Eye (tissue), 1 donor: ENCODE measurements around the gene IDI2.
"Not testable (repeated sequence)": the region's sequence is repeated elsewhere in the genome, so short reads cannot be mapped to it uniquely, and the experiment has no call there.

ENCODE experiments used
- DNase-seq: peaks from one replicate; pipeline ENCODE4 v3.0.0-alpha.2; 2015

The IDI2 gene

DNA sequence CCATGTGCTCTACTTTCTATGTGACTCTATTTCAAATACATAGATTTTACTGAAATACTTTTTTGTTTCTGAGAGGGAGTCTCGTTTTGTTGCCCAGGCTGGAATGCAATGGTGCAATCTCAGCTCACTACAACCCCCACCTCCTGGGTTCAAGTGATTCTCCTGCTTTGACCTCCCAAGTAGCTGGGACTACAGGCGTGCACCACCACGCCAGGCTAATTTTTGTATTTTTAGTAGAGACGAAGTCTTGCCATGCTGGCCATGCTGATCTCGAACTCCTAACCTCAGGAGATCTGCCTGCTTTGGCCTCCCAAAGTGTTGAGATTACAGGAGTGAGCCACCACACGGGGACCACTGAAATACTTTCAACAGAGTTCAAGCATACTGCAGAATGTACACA is 19.8 kb upstream of the IDI2 start:
- no peak for DNase-seq

DNA sequence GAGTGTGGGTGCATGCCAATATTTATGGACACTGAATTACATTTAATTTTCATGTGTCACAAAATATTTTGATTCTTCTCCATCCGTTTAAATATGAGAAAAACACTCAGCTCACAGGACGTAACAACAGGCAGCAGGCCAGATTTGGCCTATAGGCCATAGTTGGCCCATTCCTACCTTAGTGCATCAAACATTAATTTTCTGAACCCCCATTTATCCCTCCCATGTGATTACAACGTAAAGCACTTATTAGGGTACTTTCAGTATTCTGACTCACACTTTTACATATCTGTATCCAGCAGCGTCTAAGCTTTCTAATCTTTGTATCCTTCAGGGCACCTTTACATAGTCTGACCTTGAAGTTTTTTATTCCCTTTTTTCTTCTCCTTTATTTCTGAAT is 19.3 kb upstream of the IDI2 start:
- DNase-seq = no peak

DNA sequence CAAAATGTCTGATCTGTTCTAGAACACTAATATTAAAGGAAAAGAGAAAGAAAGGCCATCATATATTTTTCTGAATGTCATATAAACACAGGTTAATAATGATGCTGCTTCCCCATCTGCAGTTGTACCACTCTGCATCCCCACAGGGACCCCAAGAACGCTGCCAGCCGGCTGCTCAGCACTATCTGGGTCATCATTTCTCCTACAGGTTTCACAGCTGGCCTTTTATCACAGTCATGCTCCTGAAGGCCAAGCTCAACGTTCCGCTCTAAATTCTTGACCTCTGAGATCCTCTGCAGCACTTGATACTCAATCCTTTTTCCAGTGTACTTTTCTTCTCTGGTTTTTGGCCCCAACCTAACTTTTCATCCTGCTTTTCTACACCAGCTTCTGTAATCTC is 18.5 kb upstream of the IDI2 start:
- peak; percentile 38 for DNase-seq

DNA sequence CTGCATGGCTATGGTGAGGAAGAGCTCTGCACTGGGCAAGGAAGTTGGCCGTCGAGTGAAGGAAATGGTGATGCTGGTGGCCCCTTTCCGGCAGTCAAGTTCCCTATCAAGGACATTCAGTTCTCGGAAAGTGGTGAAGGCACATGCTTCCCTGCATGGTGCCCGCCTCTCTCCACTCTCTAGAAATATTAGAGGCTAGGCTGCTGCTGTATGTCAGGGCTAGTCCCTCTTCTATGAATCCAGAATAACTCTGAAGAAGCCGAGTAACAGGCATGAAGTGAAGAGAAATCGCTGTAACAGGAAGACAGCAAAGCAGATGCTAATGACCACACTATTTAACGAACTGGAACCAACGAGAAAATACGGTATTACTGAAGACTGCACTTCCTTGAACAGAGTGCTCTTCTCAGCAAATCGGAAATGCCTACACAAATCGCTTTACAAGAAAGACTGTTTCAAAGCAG is 17.9 kb upstream of the IDI2 start:
- DNase-seq = no peak

DNA sequence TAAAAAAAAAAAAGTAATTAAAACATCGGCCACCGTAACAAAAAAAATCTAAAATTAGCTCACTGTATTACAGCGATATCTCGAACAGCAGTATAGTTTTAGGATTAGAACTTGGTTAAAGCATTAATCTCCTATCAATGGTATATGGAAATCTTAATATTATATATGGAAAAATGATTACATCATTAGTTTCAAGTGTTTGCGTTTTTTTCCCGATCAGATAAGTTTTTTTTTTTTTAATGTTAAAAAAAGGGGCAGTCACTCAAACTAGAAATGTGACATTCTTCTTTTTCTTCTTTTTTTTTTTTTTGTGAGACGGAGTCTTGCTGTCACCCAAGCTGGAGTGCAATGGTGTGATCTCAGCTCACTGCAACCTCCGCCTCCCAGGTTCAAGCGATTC is 15.9 kb upstream of the IDI2 start:
- no peak for DNase-seq

DNA sequence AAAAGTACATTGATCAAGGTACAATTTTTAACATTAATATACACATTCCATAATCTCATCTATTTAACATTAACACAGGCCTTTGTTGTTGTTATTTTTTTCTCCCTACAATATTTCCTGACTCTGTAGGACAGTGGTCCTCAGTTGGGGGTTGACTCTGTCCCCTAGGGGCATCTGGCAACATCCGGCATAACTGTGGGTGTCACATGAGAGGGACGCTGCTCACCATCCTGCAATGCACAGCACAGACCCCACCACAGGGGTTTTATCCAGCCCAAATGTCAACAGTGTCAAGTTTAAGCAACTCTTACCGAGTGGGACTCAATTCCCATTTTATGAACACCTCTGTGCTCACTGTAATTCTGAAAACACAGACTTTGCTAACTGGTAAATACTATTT is 14.5 kb upstream of the IDI2 start:
- DNase-seq = no peak

DNA sequence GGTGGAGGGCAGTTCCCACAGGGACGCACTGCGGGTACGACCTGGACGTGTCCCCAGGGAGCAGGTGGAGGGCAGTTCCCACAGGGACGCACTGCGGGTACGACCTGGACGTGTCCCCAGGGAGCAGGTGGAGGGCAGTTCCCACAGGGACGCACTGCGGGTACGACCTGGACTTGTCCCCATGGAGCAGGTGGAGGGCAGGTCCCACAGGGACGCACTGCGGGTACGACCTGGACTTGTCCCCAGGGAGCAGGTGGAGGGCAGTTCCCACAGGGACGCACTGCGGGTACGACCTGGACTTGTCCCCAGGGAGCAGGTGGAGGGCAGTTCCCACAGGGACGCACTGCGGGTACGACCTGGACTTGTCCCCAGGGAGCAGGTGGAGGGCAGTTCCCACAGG is 13.1 kb upstream of the IDI2 start:
- not testable (repeated sequence) for DNase-seq

DNA sequence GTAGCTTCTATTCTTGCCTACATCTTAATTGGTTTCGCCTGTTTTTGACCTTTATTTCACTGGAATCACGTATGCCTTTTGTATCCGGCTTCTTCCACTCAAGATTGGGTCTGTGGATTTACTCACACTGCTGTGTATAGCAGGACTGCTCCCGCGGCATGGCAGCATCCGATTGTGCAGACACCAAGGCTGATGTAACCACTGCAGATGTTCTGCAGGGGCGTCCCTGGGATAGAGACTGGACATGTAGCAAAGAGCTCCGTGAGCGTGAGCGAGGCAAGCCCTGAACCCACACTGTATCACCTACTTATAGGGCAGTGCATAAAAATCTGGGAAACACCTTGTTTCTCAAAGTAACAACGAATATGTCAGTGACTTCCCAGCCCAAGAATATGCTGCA is 11.4 kb upstream of the IDI2 start:
- DNase-seq = no peak

DNA sequence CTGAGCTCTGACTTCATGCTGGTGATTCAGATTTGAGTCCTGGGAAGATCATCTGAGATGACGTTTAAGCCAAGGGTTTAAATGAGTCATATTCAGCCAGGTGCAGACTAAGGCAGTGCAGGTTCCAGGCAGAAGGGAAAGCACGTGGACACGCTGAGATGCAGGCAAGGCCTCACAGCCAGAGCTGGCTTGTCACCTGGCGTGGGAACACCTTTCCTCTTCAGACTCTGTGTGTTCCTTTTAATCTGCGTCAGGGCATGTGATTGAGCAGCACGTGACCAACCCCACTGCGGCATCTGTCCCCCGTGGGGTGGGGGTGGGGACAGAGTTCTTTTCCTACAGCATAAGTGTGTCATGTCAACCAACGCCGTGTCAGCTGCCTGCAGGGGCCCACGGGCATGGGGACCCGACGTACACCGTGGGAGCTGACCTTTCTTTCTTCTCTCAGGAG is 10.7 kb upstream of the IDI2 start:
- DNase-seq = no peak

DNA sequence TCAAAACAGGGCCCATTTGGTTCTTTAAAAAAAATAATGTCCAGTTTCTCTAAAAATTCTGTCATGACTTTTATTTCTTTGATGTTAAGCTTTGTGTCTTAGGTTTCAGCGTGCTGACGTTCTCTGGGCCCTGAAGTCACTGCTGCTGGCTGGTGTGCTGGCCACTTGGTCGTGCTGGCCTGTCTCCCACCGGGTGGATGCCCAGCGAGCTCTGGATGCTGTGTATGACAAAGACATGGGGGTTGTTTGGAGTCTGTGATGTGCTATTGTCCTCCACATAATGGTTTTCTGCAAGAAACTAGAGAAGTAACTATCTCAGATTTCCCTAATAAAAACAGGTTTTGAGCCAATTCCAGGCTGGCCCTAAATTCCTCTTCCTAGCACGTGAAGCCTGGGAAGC is 9.5 kb upstream of the IDI2 start:
- DNase-seq = no peak

DNA sequence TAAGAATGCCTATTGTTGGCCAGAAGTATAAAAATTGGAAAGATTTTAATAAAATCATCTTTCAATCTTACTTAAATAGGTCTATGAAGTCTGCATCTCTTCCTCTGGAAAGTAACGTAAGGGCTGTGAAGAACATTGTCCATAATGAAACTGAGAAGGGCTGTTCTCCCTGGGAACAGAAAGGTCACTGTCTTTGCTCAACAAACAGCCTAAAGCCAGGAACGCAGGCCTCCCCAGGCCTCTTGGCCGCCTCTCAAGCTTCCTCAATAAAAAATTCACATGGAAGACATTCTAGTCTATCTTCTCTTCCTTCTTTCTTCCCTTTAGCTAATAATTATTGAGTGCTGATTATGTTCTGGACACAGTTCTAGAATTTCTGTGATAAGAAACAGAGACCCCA is 9.1 kb upstream of the IDI2 start:
- no peak for DNase-seq

DNA sequence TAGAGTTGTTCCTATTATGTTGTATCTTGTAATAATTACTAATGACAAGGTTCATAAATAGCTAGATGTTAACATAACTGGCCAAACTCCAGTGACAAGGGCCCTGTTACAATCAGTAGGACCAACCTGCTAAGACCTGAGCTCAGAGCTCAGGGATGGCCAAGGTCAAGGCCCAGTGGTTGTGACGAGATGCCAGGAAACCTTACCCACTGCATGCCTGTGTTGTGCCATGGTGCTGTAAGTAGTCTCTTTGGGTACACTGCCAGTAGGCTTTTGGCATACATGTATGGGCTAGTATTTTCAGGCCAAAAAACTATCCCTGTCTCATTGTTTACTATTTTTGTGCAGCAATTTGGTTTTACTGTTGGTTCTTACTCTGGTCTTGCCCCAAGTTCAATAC is 7.9 kb upstream of the IDI2 start:
- DNase-seq = no peak

DNA sequence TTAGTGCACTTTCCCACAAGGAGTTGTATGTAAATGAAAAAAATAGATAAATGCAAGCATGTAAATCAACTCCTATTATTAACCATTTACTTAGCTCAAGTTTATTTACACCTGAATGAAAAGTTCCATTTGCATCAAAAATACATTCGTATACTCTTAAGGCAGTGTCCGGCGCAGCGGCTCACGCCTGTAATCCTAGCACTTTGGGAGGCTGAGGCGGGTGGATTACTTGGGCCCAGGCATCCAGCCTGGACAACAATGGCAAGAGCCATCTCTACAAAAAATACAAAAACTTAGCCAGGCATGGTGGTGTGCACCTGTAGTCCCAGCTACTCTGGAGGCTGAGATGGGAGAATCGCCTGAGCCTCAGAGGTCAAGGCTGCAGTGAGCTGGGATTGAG is 4.2 kb upstream of the IDI2 start:
- DNase-seq = no peak

DNA sequence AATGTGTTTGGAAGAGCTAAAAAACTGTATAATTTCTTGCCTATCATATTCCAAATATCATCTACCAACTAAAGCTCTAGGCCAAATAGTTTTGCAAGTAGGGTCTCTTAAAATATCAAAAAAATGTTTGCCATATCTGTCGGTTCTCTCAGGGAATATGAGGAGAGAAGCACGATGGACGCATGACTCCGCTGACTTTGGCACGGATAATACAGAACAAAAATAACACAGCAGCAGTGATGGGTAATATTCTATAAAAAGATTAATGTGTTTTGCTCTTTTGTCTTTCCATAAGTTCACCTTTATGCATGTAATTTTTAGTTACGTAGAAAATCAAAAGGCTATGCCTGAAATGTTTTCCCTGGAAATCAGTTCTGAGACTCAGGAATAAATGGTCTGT is 919 bp upstream of the IDI2 start:
- no peak for DNase-seq

DNA sequence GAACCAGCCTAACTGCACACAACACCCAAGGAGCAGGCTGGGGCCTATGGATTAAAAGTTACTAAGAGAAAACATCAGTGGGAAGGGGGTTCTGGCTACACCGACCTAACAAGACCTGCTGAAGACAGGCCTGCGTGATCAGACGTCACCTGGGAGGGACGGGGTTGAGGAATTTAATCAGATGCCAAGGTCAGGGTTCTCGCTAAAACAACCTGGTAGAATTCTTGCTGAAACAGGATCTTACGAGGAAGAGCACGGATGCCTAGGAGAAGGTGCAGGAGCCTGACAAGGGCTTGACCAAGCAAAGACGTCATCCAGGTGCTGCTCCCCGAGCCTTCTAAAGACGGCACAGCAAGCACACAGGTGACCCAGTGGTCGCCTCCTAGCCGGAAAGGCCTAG is 1.6 kb downstream of the IDI2 start:
- no peak for DNase-seq

DNA sequence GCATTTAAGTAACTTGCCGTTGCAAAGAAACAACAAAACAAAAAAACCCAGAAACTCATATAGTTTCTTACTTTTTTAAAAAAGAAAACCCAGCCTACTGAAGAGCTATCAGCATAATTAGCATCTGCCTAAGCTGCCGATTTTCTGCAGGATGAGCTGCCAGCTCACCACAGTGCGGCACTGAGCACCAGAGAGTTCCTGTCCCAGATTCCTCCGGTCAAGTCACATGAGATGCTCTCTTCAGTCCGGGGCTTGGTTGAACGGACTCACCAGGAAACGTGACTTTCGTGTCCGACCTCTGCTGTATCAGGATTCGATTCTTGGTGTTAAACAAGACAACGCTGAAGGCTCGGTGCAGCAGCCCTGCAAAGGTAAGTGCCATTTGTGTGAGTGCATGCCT is 3.2 kb downstream of the IDI2 start:
- no peak for DNase-seq

DNA sequence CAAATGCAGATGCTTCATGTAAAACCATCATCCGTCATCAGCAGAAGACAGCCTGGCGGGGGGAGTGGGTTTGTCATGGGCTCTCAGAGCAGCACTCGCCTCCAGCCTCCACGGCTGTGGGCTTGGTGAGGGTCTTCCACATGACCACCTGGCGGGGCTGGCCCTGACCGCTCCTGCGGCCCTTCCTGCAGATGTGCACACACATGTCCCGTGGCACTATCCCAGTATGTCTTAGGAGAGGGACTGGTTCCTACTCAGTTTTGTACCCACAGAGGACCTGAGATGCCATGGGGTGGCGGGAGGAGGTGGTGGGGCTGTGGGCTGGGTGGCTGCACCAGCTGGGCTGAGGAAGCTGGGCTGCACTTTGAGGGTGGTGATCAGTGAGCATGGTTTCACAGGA is 4.7 kb downstream of the IDI2 start:
- DNase-seq = no peak

DNA sequence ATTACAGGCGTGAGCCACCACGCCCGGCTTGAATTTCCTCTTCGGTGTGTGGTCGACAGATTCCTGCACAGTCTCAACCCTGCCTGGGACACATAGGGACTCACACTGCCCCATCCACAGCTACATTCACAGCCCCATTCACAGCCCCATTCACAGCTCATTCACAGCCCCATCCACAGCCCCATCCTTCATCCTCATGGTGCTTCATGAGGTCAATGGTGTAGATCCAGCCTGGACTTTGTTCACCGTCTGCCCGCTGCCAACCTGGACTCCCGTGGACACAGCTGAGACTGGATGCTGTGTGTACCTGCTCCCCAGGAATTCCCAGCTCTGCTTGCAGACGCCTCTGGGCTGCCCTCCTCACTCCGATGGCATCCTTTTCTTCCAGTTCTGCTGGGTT is 5.2 kb downstream of the IDI2 start:
- DNase-seq = no peak

DNA sequence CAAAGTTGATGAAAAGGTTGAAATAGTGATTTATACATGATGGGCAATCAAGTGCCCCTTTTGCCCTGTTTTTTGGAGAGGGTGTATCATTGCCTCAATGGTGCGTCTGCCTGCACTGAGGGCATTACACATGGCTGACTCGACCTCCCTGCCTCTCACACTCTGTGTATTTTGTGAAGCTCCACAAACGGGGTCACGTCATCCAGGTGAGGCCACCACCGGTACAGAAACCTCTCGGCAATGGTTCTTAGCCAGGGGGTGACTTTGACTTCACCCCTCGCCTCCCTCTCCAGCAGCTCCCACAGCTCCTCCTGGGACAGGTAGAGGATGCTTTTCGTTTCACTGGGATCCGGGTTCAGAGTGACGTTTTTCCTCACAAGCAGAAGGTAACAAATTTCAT is 6.3 kb downstream of the IDI2 start:
- DNase-seq = no peak

DNA sequence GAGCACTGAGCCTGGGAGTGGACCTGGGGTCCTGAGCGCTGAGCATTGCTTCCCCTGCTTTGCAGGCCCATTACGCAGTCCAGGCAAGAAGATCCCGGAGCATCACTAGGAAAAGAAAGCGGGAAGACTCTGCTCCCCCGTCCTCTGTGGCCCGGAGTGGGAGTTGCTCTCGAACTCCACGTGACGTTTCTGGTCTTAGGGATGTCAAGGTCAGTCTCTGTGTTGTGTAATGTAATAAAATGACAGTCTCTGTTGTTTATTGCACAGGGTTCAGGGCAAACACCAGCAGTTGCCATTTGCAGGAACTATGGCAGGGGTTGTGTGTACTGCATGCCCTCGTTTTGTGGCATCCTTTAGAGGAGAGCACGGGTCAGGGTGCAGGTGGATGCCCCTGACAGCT is 10.0 kb downstream of the IDI2 start:
- no peak for DNase-seq

DNA sequence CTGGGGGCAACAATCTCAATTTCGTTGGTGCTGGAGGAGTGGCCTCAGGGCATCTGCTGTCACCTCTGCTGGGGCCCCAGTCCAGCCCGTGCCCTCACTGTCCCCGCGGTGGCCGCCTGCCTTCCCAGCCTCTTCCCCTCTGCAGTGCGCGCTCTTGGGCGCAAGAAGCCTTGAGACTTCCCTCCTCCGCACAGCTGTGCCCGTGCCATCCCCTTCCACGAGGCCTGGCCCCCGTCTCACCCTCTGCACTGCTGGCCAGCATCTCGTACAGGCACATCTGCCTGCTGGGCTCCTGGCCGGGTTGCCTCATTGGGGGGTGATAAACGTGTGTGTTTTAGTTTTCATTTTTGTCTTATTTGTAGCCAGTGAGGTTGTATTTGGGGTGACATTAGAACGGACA is 14.0 kb downstream of the IDI2 start:
- no peak for DNase-seq

DNA sequence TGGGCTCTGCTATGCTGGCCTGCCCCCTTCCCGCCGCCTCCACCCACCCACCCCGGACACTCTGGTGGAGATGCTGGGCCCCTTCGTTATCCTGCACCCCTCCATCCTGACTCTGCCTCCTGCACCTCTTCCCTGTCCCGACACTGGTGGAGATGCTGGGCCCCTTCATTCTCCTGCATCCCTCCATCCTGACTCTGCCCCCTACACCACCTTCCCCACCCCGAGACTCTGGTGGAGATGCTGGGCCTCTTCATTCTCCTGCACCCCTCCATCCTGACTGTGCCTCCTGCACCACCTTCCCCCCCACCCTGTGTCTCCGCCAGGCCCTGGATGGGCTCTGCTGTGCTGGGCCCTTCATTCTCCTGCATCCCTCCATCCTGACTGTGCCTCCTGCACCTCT is 15.0 kb downstream of the IDI2 start:
- no peak for DNase-seq

DNA sequence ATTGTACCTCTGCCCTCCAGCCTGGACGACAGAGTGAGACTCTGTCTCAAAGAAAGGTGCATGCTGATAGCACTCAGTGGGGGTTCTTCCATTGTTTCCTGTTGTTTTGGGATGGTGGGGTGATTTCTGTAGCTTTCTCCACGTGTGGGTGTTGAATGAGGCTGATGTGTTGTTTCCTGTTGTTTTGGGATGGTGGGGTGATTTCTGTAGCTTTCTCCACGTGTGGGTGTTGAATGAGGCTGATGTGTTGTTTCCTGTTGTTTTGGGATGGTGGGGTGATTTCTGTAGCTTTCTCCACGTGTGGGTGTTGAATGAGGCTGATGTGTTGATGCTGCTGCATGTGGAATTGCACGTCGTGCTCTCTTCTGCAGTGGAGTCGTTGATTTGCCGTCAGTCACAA is 15.7 kb downstream of the IDI2 start:
- DNase-seq = not testable (repeated sequence)

DNA sequence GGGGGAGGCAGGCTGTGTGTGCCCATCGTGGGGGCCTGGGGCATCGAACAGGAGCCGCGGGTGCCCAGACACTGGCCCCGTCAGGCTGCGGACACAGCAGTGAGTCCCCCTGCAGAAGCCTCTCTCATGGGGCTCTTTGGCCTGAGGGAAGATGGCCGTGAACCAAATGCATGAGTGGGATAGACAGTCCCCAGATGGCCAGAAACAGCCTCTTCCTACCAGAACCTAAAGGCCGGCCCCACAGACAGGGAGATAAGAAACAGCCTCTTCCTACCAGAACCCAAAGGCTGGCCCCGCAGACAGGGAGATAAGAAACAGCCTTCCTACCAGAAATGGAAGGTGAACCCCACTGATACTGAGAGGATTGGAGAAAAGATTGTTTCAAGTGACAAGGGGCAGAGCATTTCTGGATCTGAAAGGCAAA is 16.6 kb downstream of the IDI2 start:
- DNase-seq = no peak

DNA sequence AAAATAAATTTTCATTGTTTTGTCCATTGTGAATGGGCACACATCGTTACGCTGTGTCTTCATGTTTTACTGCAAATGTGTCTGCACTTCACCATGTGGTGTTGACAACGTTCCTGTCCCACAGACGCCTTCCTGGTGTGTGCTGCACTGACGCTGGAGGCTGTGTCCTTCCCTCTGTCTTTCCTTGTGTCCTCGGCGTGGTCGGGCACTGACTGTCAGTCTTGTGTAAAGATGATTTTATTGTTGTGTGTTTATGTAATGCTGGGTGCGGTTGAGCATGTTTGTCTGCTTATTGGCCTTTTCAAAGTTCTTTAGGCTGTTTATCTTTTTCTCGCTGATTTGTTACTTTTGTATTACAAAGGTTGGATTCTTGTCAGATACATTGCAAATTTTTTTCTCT is 18.1 kb downstream of the IDI2 start:
- DNase-seq = no peak

DNA sequence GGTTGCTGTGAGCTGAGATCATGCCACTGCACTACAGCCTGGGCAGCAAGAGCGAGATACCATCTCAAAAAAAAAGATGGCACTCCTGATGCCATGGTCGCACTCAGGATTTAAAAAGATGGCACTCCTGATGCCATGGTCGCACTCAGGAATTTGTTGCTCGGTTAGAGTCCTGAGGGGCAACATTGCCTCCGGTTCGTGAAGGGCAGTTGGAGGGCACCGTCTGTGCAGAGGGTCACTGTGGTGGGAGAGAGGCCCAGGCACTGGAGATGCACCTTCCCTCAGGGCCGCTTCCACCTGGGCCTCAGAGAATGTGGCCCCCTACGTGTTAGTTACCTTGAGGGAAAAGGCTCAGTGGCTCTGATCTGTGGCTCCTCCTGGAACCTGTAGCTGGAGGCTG is 19.1 kb downstream of the IDI2 start:
- DNase-seq = no peak
